NCI-H2171 treated with DMSO at 0.1 percent for 48 hours (cell line): Measurements from ENCODE around the gene THPO.

Source experiments
- DNase-seq: peaks from one replicate; lab custom pipeline; 2025; lab: John Stamatoyannopoulos, UW

THPO gene

DNA sequence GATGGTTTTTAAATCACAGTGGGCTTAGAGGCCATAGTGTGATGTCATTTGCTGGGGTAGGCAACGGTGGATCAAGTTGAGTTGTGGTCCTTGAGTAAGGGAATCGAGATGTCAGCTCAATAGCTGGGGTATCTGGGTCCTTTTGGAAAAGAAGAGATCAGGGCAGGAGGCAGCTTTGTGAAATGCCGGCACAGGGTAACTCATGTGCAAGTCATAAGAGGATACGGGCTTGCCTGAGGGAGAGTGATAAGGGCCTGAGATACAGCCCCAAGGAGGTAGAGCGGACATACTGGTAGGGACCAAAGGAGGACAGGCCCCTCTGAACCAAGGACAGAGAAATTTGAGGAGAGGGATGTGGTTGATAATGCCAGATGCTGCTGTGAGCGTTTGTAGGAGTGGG lies 44.8 kb downstream of the THPO start:
- no peak for DNase-seq

GRCh38 chr3:184332370-184333090 lies 45.5 kb downstream of the THPO start:
- no peak for DNase-seq

DNA sequence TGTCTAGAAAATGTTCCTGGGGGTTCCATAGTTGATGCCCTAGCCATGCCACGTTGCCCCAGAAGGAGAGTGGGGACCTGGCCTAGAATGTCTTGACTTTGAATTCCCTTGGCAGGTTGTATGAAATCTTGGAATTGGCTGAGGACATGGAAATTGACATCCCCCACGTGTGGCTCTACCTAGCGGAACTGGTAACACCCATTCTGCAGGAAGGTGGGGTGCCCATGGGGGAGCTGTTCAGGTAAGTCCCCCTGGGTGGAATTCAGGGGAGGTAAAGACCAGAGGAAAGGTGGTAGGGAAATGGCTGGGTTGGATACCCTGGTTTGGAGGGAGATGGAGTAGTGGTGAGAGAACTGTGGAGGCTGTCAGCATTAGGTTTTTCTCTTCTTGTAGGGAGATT lies 49.5 kb downstream of the THPO start:
- no peak for DNase-seq

GRCh38 chr3:184327171-184327570 lies 50.8 kb downstream of the THPO start:
- no peak for DNase-seq

DNA sequence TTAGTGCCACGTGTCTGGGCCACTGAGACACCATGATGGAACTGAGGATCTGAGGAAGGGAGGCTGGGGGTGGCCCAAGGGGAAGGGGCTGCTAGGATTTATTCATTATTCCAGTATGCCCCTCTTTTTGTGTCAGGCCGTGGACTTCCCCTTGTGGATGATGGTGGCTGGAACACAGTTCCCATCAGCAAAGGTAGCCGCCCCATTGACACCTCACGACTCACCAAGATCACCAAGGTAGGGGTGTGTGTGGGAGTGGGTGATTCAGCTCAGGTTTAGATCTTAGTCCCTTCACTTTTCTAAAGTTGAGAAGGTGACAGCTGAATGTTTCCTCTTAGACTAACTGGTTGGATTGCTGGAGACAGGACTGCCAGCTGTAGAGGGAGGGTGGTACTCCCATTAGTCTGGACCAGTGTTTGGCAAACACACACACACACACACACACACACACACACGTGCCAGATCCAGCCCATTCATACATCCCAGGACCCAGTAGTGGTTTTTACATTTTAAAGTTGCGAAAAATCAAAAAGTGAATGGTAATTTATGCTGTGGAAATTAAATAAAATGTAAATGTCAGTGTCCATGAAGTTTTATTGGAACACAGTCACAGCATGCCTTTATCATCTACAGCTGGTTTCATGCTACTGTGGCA lies 52.2 kb downstream of the THPO start:
- DNase-seq = no peak

- DNase-seq = no peak
Observed at GRCh38 chr3:184325269-184325668, 52.7 kb downstream of the THPO start.

- no peak for DNase-seq
Observed at GRCh38 chr3:184323696-184324095, 54.3 kb downstream of the THPO start.

GRCh38 chr3:184322731-184323487 lies 55.1 kb downstream of the THPO start:
- DNase-seq = no peak
